MM.1S (cell line): Measurements from ENCODE around the gene PTP4A1.
A peak's percentile ranks its signal among the peaks of the same experiment; 100 is the strongest.

Source experiments
- DNase-seq: peaks from one replicate; pipeline ENCODE4 v3.0.0-alpha.2; 2015
- H2AFZ ChIP-seq: fragments of 300-600 bp; sonication (generic); 2 replicates; pipeline ENCODE4 v1.6.0; 2016; ENCODE audit warnings: antibody characterized with exemption, low read length
- H3F3A ChIP-seq: fragments of 300-600 bp; sonication (generic); 2 replicates; pipeline ENCODE4 v1.6.1; 2016; ENCODE audit warnings: mild to moderate bottlenecking, antibody characterized with exemption, low read length, moderate library complexity, mixed read lengths; ENCODE audit not compliant: insufficient read depth
- H3K27ac ChIP-seq: fragments of 300-600 bp; sonication (generic); 2 replicates; pipeline ENCODE4 v1.5.1; 2016; ENCODE audit warnings: mild to moderate bottlenecking, low read length
- H3K27me3 ChIP-seq: fragments of 300-600 bp; sonication (generic); replicated peaks from 2 replicates; pipeline ENCODE4 v1.6.0; 2016; ENCODE audit warnings: low read length; ENCODE audit not compliant: insufficient read depth
- H3K36me3 ChIP-seq: fragments of 300-600 bp; sonication (generic); replicated peaks from 2 replicates; pipeline ENCODE4 v1.6.1; 2016; ENCODE audit warnings: mild to moderate bottlenecking, low read length, mixed read lengths; ENCODE audit not compliant: insufficient read depth
- H3K4me1 ChIP-seq: fragments of 300-600 bp; sonication (generic); 2 replicates; pipeline ENCODE4 v1.6.1; 2016; ENCODE audit warnings: low read length, mixed read lengths
- H3K4me2 ChIP-seq: fragments of 300-600 bp; sonication (generic); 2 replicates; pipeline ENCODE4 v1.6.0; 2016; ENCODE audit warnings: low read depth, low read length
- H3K4me3 ChIP-seq: fragments of 300-600 bp; sonication (generic); 2 replicates; pipeline ENCODE4 v1.5.1; 2016; ENCODE audit warnings: low read length, mixed read lengths
- H3K79me2 ChIP-seq: fragments of 300-600 bp; sonication (generic); 2 replicates; pipeline ENCODE4 v1.6.1; 2016; ENCODE audit warnings: mixed run types, low read length, mixed read lengths
- H3K9ac ChIP-seq: fragments of 300-600 bp; sonication (generic); 2 replicates; pipeline ENCODE4 v1.6.1; 2016; ENCODE audit warnings: low read length, mixed read lengths
- H3K9me2 ChIP-seq: fragments of 300-600 bp; sonication (generic); replicated peaks from 2 replicates; pipeline ENCODE4 v1.6.1; 2016; ENCODE audit warnings: mild to moderate bottlenecking, low read length, mixed read lengths; ENCODE audit not compliant: insufficient read depth
- H3K9me3 ChIP-seq: fragments of 300-600 bp; sonication (generic); replicated peaks from 2 replicates; pipeline ENCODE4 v1.6.1; 2016; ENCODE audit warnings: mild to moderate bottlenecking, low read length, mixed read lengths; ENCODE audit not compliant: insufficient read depth
- H4K20me1 ChIP-seq: fragments of 300-600 bp; sonication (generic); 2 replicates; pipeline ENCODE4 v1.6.1; 2016; ENCODE audit warnings: mild to moderate bottlenecking, low read length, moderate library complexity, mixed read lengths; ENCODE audit not compliant: insufficient read depth
- CTCF ChIP-seq: fragments of 300-600 bp; sonication (generic); IDR thresholded peaks from 2 replicates; pipeline ENCODE4 v1.5.1; 2016; ENCODE audit warnings: antibody characterized with exemption, low read length, mixed read lengths
- EZH2 ChIP-seq: fragments of 300-600 bp; sonication (generic); optimal IDR thresholded peaks from 2 replicates; pipeline ENCODE3; 2017; ENCODE audit warnings: low read depth, mild to moderate bottlenecking, antibody characterized with exemption, low read length, mixed read lengths
- EZH2phosphoT487 ChIP-seq: fragments of 300-600 bp; sonication (generic); IDR thresholded peaks from 2 replicates; pipeline ENCODE4 v1.6.1; 2018; ENCODE audit warnings: antibody characterized with exemption, low read length

PTP4A1 gene

GRCh38 chr6:63546236-63546635 is 26.0 kb upstream of the PTP4A1 start:
- Histone ChIP-seq H3K4me1 (no peaks in the 10 kb centered on the region), H3K9me3 (no peaks in the 10 kb centered on the region), H3K9ac (no peak overlapping the region), H3K9me2 (no peaks in the 10 kb centered on the region), H3K79me2 (no peaks in the 10 kb centered on the region), H3K4me2 (no peak overlapping the region), H3K4me3 (no peak overlapping the region), H4K20me1 (no peaks in the 10 kb centered on the region), H3K36me3 (no peaks in the 10 kb centered on the region), H3K27me3 (no peaks in the 10 kb centered on the region), H3F3A (no peaks in the 10 kb centered on the region), H3K27ac (no peak overlapping the region), H2AFZ (no peak overlapping the region)
- DNase-seq, result no peak
- TF ChIP-seq EZH2, result no peak

GRCh38 chr6:63546697-63547096 is 25.6 kb upstream of the PTP4A1 start:
- H3K4me3 ChIP-seq, result no peak overlapping the region
- H3K9ac ChIP-seq, result no peak overlapping the region
- no peaks in the 10 kb centered on the region for H3K27me3 ChIP-seq
- H3K4me1 ChIP-seq, result no peaks in the 10 kb centered on the region
- H3K4me2 ChIP-seq, result no peak overlapping the region
- TF ChIP-seq EZH2phosphoT487, result no peak
- TF ChIP-seq EZH2, result no peak
- no peak for TF ChIP-seq CTCF
- H2AFZ ChIP-seq, result no peak overlapping the region
- H3K9me2 ChIP-seq, result no peaks in the 10 kb centered on the region
- no peak overlapping the region for H3K27ac ChIP-seq
- no peak for DNase-seq
- no peaks in the 10 kb centered on the region for H3K9me3 ChIP-seq
- no peaks in the 10 kb centered on the region for H3F3A ChIP-seq
- no peaks in the 10 kb centered on the region for H4K20me1 ChIP-seq
- H3K79me2 ChIP-seq, result no peaks in the 10 kb centered on the region
- H3K36me3 ChIP-seq, result no peaks in the 10 kb centered on the region

- Histone ChIP-seq H3K9me2 (no peaks in the 10 kb centered on the region), H3K79me2 (no peaks in the 10 kb centered on the region), H3K9ac (no peak overlapping the region), H3F3A (no peaks in the 10 kb centered on the region), H3K27me3 (no peaks in the 10 kb centered on the region), H4K20me1 (no peaks in the 10 kb centered on the region), H3K4me3 (no peak overlapping the region), H3K4me2 (no peak overlapping the region), H3K36me3 (no peaks in the 10 kb centered on the region), H3K27ac (no peak overlapping the region), H3K4me1 (peaks cover 9% of the 10 kb centered on the region; the same call in 1 of the 2 replicates), H3K9me3 (no peaks in the 10 kb centered on the region), H2AFZ (no peak overlapping the region)
- DNase-seq, result no peak
- TF ChIP-seq EZH2 (no peak), CTCF (no peak), EZH2phosphoT487 (no peak)
Observed at GRCh38 chr6:63549076-63549475, 23.2 kb upstream of the PTP4A1 start.

- Histone ChIP-seq H3K9ac (no peak overlapping the region), H3K4me3 (no peak overlapping the region), H3F3A (no peaks in the 10 kb centered on the region), H3K79me2 (no peaks in the 10 kb centered on the region), H3K27ac (no peak overlapping the region), H3K9me3 (no peaks in the 10 kb centered on the region), H3K4me2 (peak overlapping the region; percentile 3; the same call in 1 of the 2 replicates), H3K9me2 (no peaks in the 10 kb centered on the region), H3K27me3 (no peaks in the 10 kb centered on the region), H3K4me1 (peaks cover 9% of the 10 kb centered on the region; the same call in 1 of the 2 replicates), H2AFZ (no peak overlapping the region), H3K36me3 (no peaks in the 10 kb centered on the region), H4K20me1 (no peaks in the 10 kb centered on the region)
- peak; percentile 35 for DNase-seq
- TF ChIP-seq EZH2phosphoT487, result no peak
- TF ChIP-seq EZH2, result no peak
- TF ChIP-seq CTCF, result no peak
Observed at GRCh38 chr6:63553208-63553607, 19.1 kb upstream of the PTP4A1 start.
